DMS114 treated with DMSO at 0.1 percent for 48 hours (cell line): Measurements from ENCODE around the gene KCNJ8.
"Not testable (repeated sequence)": the region's sequence is repeated elsewhere in the genome, so short reads cannot be mapped to it uniquely, and the experiment has no call there.

Experiments
- DNase-seq: peaks from one replicate; lab custom pipeline; 2025; ENCODE audit not compliant: unreplicated experiment; lab: John Stamatoyannopoulos, UW

Gene KCNJ8

DNA sequence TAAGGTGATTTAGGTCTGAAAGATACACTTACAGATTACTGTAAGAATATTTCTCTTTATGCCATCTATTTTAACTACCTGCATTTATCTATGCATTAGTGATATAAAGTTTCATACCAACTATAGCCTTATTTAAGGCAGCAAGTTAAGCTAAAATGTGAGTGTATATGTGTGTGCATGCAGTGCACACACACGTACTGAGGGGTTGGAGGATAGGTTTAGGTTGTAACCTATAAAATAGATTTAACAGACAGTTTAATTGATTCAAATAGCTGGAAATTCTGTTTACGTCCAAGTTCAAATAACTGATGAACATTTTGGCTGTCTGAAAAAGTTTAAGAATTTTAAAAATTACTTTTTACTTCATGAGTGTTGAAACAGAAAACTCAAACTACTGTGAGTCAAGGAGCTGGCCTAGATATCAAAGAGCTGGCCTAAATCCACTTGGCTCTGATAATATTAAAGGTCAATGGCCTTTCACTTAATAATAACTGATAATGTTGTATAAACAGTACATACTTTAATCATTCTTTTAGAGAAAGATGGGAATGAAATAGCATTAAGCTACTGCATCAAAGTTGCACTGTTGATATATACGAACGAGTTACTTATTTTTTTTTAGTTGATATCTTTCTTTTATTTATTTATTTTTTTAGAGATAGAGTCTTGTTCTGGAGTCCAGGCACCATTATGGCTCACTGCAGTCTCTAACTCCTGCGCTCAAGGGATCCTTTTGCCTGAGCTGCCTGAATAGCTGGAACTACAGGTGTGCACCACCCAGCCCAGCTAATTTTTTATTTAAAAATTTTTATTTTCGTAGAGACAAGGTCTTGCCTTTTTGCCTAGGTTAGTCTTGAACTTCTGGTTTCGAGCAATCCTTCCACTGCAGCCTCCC is 13.8 kb upstream of the KCNJ8 start:
- no peak for DNase-seq

DNA sequence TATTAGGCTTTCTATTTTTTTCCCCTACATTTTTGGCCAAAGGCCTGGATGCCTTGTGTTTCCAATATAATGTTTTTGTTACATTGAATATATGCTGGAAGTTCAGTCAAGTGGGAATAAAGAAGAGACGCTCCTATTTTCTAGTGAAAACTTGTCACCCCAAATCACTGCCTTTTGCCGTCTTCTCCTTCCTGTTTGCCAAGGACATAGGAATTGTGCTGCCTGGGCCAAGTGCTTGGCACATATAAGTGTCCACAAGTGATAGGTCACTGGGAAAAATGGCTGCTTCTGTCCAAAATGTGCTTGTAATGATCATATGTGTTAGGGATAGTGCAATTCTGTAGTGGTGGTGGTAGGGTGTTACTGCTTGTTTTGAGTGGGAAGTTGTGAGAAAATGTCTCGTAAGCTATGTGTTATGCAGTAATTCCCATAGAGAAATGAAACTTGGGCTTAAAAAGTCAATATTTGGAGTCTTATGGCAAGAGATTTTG is 11.6 kb upstream of the KCNJ8 start:
- DNase-seq, result no peak

DNA sequence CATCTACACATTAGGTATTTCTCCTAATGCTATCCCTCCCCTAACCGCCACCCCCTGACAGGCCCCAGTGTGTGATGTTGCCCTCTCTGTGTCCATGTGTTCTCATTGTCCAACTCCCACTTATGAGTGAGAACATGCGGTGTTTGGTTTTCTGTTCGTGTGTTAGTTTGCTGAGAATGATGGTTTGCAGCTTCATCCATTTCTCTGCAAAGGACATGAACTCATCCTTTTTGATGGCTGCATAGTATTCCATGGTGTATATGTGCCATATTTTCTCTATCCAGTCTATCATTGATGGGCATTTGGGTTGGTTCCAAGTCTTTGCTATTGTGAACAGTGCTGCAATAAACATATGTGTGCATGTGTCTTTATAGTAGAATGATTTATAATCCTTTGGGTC is 8.2 kb upstream of the KCNJ8 start:
- DNase-seq, result not testable (repeated sequence)

DNA sequence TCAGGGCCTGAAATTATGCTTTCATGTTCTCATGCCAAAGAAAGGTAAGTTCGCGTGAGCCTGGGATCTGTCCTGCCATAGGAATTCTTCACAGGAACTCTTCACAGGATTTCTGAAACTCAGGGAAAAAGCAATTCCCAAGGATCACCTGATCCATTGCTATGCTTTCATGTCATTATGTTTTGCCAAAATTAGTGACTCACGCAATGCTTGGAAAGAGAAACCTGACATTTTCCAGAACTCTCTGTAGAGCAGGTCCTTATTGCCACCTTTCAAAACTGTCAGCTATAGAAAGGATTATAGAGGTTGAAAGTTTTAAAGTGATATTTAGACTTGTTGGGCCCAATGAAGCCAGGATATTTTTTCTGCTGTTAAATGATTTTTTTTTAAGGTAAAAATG is 6.3 kb upstream of the KCNJ8 start:
- DNase-seq, result no peak

DNA sequence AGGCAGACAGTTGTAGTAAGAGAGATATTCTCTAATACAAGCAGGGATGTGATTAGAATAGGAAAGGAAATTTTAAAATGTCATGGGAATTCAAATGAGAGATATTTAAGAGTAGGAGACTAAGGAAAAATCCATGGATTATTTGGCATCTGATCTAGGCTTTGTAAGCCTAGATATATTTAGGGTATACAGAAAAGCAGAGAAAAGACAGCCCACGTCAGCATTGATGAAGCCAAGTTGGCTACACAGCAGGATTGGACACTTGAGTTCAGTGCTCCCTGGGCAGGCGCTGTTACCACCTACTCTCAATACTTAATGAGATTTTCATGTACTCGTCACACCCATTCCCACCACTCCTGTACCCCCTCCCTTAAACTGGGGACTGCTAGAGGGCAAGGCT is 1.7 kb upstream of the KCNJ8 start:
- DNase-seq, result no peak

DNA sequence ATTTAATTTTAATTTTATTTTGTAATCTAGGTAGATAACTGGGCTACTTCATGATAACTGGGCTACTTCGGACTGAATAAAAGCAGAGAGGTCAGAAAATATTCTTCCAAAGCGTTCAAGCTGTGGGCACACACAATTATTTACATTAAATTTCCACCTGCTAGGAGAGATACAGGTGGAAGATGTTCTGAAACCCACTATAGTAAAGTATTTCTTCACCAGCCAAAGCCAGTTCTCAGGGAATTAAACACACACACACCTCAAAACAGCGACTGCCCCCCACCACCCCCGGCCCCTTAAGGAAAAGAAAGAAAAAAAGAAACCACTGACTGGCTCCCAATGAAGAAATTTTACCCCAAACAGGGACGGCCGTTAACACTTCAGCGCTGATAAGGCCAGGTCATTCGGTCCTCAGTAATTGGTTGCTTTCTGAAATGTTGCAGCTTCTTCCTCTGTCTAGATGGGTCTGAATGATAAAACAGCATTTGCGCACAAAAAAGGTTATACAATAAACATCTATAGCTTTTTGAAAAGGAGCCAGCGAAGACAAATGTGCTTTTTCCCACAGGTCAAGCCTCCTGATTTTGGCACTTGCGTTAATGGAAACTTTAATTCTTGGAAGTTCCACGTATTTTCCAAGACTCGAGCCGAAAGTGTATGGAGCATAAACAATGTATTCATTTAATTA is 771 bp upstream of the KCNJ8 start:
- DNase-seq, result no peak

DNA sequence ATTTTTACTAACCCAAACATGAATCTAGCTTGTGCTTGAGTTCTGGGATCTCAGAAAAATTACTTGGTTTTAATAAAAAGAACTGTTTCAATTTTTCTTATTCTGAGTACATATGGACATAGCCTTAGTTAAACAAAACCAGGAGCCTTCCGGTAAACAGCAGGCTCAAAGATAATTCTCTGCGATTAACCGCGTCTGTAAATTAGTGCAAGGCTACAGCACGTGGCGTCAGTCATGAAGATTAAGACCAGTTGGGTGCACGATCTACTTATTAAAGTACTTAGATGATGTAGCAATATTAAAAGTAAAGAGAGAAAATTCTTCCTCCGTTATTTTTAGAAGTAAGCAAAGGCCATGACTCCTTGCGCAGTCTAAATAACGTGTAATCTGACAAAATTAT is 700 bp downstream of the KCNJ8 start:
- DNase-seq, result peak; percentile 20

DNA sequence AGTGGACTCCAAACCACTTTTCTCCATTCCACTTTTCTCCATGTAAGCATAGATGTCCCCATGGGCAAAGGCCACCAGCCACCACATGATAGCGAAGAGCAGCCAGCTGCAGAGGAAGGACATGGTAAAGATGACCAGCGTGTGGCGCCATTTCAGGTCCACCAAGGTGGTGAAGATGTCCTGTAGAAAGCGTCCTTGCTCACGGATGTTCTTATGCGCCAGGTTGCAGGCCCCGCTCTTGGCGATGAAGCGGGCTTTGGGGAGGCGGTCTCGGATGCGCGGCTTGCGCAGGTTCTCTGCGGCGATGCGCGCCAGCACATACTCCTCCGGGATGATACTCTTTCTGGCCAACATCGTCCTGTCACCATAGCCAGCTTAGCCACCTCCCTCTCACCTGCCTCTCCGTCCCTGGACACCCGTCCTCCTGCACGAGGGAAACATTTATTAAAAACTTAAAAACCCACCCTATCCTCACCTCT is 1.2 kb downstream of the KCNJ8 start:
- no peak for DNase-seq

DNA sequence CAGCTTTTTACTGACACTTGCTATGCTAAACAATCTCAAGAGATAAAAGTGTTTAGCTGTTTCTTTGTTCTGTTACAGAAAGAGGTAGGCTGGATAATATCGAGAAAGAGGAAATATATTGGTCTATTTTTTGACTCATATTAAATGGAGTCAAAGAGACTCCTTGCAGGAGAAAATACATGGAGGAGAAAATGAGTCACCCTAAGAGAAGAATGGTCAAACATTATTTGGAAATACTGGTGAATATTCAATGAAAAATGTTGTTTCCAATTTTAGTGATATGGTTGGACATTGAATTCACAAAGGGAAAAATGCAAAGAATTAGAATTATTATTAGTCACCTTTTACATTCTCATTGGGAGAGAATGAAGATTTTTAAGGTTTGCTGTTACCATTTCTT is 3.2 kb downstream of the KCNJ8 start:
- DNase-seq, result no peak

DNA sequence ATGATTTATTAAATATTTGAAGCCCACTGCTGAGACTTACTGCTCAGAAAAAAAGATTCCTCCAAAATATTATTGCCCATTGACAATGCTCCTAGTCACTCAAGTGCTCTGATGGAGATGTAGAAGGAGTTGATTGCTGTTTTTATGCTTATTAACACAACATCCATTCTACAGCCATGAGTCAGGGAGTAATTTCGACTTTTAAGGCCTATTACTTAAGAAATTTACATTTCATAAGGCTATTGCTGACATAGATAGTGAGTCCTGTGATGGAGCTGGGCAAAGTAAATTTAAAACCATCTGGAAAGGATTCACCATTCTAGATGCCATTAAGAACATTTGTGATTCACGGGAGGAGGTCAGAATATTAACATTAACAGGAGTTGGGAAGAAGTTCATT is 5.2 kb downstream of the KCNJ8 start:
- no peak for DNase-seq

DNA sequence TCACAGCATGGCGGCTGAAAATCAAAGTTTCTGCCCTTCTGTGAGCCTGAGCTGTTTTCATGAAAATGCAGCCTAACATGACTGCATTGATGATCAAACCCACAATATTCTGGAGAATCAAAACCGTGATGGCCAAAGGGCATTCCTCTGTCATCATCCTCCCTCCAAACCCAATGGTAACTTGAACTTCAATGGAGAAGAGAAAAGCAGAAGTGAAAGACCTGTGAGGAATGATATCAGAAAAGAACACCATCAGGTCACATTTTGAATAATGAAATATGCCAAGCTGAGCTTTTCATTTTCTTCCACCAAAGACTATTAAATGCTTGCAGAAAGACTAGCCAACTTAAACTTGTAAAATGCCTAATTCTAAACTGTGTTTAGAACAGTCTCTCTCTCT is 8.1 kb downstream of the KCNJ8 start:
- DNase-seq, result no peak

DNA sequence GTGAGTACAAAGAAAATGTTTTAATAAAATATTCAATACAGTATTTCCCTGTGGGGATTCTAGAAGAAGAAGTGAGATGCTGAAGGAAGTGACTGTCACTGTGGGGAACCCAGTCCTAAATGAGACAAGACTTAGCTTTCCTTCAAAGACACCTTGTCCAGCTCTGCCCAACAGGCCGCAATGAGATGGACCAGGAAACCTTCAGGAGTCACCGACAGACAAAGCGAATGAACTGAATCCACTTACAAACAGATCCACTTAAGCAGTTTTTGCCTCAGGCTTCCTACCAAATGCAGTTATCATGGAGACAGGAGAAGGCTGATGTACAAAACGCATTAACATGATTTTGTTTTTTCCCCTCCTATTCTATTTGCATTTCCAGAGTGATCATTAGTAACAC is 9.6 kb downstream of the KCNJ8 start:
- no peak for DNase-seq

DNA sequence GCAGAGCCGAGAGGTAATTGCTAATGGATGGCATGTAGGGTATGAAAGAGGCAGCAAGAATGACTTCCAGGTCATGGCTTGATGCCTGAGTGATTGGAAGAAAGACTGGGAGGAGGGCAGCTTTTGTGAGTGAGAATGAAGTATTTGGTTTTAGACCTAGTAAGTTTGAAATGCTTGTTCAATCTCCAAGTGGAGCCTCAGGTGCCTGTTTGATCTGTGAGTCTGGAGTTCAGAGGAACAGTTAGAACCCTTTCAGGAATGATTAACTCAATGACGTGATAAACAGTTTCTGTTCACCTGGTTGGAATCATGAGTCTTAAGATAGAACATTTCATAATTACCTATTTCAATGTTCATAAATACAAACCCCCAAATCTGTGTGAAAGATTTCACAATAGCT is 10.4 kb downstream of the KCNJ8 start:
- no peak for DNase-seq

DNA sequence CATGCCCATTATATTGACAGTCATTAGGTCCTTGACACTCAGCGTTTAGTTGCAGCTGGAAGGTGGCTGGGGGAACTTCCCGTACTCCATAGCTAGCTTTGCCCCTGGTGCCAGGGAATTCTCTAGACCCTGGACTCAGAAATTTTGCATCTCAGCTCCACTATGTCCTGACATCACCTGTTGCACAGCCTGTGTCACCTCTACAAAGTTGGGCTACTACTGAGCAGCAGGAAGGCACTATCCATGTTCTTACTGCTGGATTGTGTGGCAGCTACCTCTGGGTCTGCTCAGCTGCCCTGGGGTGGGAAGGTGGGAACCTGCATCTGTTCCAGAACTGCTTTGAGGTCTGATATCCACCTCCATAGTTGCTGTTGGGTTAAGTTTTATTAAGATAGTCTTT is 11.0 kb downstream of the KCNJ8 start:
- DNase-seq, result no peak

DNA sequence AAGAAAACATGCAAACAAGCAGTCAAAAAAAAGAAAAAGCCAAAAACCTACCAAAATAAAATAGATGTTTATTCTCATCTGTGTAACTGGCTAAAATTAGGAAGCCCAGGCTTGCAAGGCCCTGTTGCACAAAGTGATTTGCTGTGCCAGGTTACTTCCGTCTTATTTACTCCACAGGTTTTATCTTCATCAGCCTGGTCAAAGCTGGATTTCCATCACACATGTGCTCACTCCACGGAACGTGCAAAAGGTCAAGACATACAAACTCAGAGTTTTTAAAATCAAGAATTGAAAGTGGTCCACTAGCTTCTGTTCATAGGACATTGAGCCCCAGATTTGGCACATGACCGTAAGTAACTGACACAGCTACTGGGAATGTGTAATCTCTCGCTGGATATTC is 14.8 kb downstream of the KCNJ8 start:
- no peak for DNase-seq

DNA sequence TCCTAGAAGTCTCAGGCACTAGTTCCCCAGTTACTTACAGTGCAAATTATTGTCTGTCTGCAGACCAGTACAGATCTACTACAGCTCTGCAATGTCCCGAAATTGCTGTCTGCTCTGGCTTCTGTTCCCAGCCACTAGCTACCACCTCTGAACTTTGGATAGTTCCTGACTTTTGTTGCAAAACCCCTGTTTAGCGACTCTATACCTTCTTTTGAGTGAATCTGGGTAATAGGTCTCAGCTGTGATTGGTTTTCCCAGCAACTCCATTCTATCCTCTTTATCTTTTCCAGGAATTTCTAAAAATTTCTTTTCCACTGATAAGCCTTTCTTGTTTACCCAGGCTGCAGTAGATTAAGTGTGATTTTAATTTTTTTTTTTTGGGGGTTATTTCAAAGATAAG is 16.8 kb downstream of the KCNJ8 start:
- no peak for DNase-seq

DNA sequence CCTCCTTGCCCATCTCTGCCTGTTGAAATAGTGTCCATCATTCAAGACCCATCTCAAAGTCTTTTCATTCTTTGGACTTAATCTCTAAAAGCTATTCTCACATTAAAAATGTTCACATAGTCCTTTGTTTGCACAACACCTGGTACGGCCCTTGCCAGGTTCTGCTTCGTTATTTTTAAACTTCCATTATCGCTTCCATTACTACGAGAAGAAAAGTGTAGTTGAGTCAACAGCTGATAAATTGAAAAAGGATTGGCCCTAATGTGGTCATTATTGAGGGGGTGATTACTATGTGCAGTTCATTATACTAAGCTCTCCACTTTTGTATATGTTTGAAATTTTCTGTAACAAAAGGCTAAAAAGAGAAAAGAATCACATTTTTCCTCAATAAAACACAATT is 17.8 kb downstream of the KCNJ8 start:
- DNase-seq, result no peak

DNA sequence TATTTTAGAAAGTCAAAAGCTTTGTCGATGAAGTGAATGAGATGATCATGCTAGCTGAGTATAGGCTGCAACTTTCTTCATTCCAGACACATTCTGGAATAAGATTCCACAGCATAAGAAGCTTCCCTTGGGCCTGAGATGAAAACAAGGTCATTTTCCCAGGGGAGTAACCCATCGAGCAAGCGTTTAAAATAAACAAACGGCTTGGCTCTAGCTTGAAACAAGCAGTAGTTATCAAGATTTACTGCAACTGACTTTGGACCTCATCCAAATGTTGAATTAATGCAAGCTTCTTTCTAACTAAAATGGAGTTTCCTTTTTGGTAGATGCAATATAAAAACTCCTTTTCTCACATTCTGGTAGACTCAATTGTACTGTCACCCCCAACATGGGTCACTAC is 23.0 kb downstream of the KCNJ8 start:
- no peak for DNase-seq

DNA sequence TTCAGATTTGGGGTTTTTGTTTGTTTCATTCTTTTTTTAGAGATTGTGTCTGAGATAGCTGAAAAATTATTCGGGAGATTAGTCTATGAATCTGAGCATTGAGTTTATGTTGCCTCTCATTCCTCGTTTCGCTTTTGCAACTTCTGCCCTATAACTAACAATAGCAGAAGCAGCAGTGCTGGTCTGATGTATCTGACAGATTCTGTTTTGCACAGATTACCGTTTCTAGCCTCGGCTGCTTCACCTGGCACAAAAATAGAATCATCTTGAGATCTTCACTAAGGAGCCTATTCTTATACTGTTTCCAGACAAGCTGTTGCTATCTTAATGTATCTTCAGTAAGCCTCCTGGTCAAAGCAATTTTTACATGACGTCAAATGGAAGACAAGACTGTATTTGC is 29.2 kb downstream of the KCNJ8 start:
- no peak for DNase-seq

DNA sequence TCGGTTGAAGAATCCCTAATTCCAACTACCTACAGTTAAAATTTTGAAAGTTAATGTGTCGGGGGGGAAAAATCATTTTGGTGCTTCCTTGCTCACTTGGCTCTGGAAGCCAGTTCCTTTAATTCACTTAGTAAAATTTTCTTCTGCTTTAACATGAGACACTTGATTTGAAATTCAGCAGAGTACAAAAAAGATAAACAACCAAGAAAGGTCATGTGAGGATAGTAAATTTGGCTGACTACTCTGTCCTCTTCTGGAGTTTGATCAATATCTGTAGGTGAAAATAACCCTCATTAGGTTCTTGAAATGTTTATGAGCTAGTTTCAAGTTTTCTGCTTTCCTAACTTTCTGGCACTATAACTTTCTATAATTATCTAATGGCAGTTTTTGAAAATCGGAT is 43.4 kb downstream of the KCNJ8 start:
- no peak for DNase-seq

DNA sequence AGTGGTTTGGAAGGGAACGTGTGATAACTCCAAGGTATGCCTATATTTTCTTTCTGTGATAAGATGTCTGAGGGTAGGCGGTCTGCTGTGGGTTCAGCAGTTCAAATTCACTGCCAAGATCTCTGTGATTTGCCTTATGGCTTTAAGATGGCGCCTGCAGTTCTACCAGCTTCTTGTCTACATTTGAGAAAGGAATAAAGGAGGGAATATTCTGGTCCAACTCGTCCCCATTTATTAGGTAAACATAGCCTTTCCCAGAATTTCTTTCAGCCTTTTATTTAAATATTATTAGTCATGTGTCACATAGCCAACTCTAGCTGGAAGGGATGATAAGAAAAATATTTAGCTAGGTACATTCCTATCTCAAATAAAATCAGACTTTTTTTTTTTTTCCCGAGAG is 48.8 kb downstream of the KCNJ8 start:
- DNase-seq, result no peak

DNA sequence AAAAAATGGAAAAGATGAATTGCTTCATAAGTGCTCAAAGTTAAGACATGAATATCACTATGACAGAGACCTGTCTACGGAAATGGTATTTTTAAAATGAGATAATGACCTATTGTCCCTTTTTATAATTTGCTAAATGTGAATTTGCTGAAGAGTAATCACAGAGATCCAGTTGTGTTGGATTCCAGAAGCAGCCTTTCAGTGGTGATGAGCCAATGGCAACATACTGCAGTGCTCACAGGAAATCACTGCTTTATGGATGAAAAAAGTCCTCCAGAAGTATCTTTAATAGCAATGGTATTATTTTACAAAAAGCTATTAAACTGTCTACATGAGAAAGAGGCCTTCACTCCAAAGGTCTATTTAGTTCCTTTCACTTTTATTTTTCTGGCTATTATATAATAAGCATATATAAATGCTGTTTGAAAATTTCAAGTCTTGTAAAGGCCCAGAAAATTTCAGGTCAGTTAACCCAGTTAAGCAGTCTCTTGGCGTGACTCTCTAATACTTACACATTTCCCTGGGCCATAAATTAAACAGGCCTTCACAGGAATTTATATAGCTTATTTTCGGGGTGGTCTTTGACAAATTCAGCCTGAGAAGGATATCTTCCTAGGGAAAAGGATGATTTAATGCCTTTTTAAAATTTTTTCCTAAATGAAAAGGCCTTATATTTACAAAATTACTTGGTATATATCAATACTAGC is 55.4 kb downstream of the KCNJ8 start:
- no peak for DNase-seq
